Endothelial cell of umbilical vein (primary cell): ENCODE measurements around the gene PTH1R. TPM values are rescaled to one million over a fixed set of nuclear protein-coding genes. Genes with fewer than 3 reads are reported as not detected.

Source experiments
- BruUV-seq: library from RNA; stranded (reverse); fragments of 400-500 nt; replicated peaks from 2 replicates; lab custom pipeline; 2021; lab: Mats Ljungman, UMichigan
- CTCF ChIA-PET: fragments of 300-600, 350-600 bp; sonication (Branson Sonifier 250); formaldehyde crosslinking; loops from one replicate; lab custom pipeline; 2021; ENCODE audit warnings: antibody characterized with exemption, inconsistent platforms; lab: Charles Lee
- POLR2A ChIA-PET: fragments of 300-600, 350-600 bp; sonication (Branson Sonifier 250); formaldehyde crosslinking; loops from one replicate; lab custom pipeline; 2021; ENCODE audit warnings: antibody characterized with exemption, inconsistent platforms; lab: Charles Lee
- DNase-seq: peaks from one replicate; pipeline ENCODE4 v3.0.0-alpha.2; 2011; ENCODE audit warnings: low read depth, low spot score
- FAIRE-seq: peaks from 2 replicates; lab custom pipeline; 2011; peaks lifted over from hg19 to GRCh38; lab: Jason Lieb, UNC
- H2AFZ ChIP-seq: 2 replicates; pipeline ENCODE4 v1.6.0; 2012; ENCODE audit warnings: low read depth, low read length, control low read depth, inconsistent platforms
- H3K27ac ChIP-seq: 2 replicates; pipeline ENCODE4 v1.5.1; 2011; ENCODE audit warnings: low read depth, mild to moderate bottlenecking, control low read depth, low read length, moderate library complexity; ENCODE audit not compliant: insufficient read depth
- H3K27me3 ChIP-seq, 2 experiments: 2 replicates each; pipeline versions ENCODE4 v1.6.0 to v1.6.1; 2011; ENCODE audit warnings: low read length in 2 of 2, mixed read lengths in 1 of 2; ENCODE audit not compliant: control insufficient read depth in 2 of 2, insufficient read depth in 2 of 2
- H3K36me3 ChIP-seq, 2 experiments: 2 replicates in 1 of 2; 3 replicates in 1 of 2; pipeline ENCODE4 v1.5.1; 2011; ENCODE audit warnings: low read length in 2 of 2, mild to moderate bottlenecking in 1 of 2, moderate library complexity in 1 of 2; ENCODE audit not compliant: control insufficient read depth in 2 of 2, insufficient read depth in 2 of 2; ENCODE audit errors: extremely low read depth in 1 of 2
- H3K4me1 ChIP-seq: 3 replicates; pipeline ENCODE4 v1.5.1; 2011; ENCODE audit warnings: mild to moderate bottlenecking, low read length; ENCODE audit not compliant: control insufficient read depth, insufficient read depth; ENCODE audit errors: extremely low read depth
- H3K4me2 ChIP-seq: 2 replicates; pipeline ENCODE4 v1.6.1; 2011; ENCODE audit warnings: low read length, control low read depth, mixed read lengths; ENCODE audit not compliant: insufficient read depth
- H3K4me3 ChIP-seq, 3 experiments: fragments of 200-600 bp in 1 of 3; sonication (generic), shearing (Covaris generic) in 1 of 3; replicated peaks in 1 of 3; 2 replicates each; pipeline ENCODE4 v1.5.1; 2011 to 2016; ENCODE audit warnings: control low read depth in 3 of 3, low read length in 3 of 3, mild to moderate bottlenecking in 2 of 3, inconsistent platforms in 1 of 3, low read depth in 1 of 3, moderate library complexity in 1 of 3; ENCODE audit not compliant: insufficient read depth in 1 of 3
- H3K79me2 ChIP-seq: 2 replicates; pipeline ENCODE4 v1.6.0; 2012; ENCODE audit warnings: low read length, inconsistent platforms; ENCODE audit not compliant: control insufficient read depth, insufficient read depth
- H3K9ac ChIP-seq: replicated peaks from 2 replicates; pipeline ENCODE3; 2011; ENCODE audit warnings: low read length, control low read depth; ENCODE audit not compliant: insufficient read depth; ENCODE audit errors: extremely low read depth
- H3K9me1 ChIP-seq: replicated peaks from 3 replicates; pipeline ENCODE4 v1.6.0; 2011; ENCODE audit warnings: mild to moderate bottlenecking, low read length; ENCODE audit not compliant: control insufficient read depth, insufficient read depth; ENCODE audit errors: extremely low read depth
- H3K9me3 ChIP-seq: replicated peaks from 2 replicates; pipeline ENCODE4 v1.5.1; 2012; ENCODE audit warnings: low read length, inconsistent platforms; ENCODE audit not compliant: control insufficient read depth, insufficient read depth
- H4K20me1 ChIP-seq: replicated peaks from 2 replicates; pipeline ENCODE3; 2011; ENCODE audit warnings: mild to moderate bottlenecking, low read length; ENCODE audit not compliant: control insufficient read depth, insufficient read depth; ENCODE audit errors: extremely low read depth
- CTCF ChIP-seq, 2 donors: IDR thresholded peaks; 1 replicate in 1 of 2; 2 replicates in 1 of 2; pipeline ENCODE4 v1.5.1; 2011; ENCODE audit warnings: low read length in 2 of 2, mild to moderate bottlenecking in 2 of 2, moderate library complexity in 2 of 2, control low read depth in 1 of 2, inconsistent platforms in 1 of 2, low read depth in 1 of 2; ENCODE audit not compliant: insufficient read depth in 1 of 2; ENCODE audit errors: extremely low read depth in 1 of 2
- EZH2 ChIP-seq: IDR thresholded peaks from 2 replicates; pipeline ENCODE4 v1.6.1; 2012; ENCODE audit warnings: borderline replicate concordance, low read depth, mild to moderate bottlenecking, moderate library complexity, low read length, inconsistent platforms; ENCODE audit not compliant: severe bottlenecking
- FOS ChIP-seq: IDR thresholded peaks from 2 replicates; pipeline ENCODE4 v1.6.1; 2011; ENCODE audit warnings: mild to moderate bottlenecking, low read length, moderate library complexity, borderline replicate concordance; ENCODE audit not compliant: insufficient read depth
- GATA2 ChIP-seq: IDR thresholded peaks from 2 replicates; pipeline ENCODE4 v1.7.0; 2011; ENCODE audit warnings: low read depth, mild to moderate bottlenecking, moderate library complexity, mixed read lengths, low read length; ENCODE audit not compliant: insufficient read length, insufficient read depth
- JUN ChIP-seq: IDR thresholded peaks from 2 replicates; pipeline ENCODE4 v1.6.1; 2011; ENCODE audit warnings: borderline replicate concordance, low read depth; ENCODE audit not compliant: insufficient read length, insufficient read depth
- MAX ChIP-seq: IDR thresholded peaks from 2 replicates; pipeline ENCODE4 v1.6.1; 2011; ENCODE audit not compliant: insufficient read depth, insufficient read length
- POLR2AphosphoS5 ChIP-seq: IDR thresholded peaks from 2 replicates; pipeline ENCODE4 v1.6.1; 2012; ENCODE audit warnings: low read depth, mild to moderate bottlenecking, control low read depth, low read length, moderate library complexity; ENCODE audit not compliant: insufficient read depth
- dilution Hi-C: fragments of 300-500 bp; cut with MboI; formaldehyde crosslinking; loops from one replicate; pipeline ENCODE4 v1.15.0; 2019; ENCODE audit warnings: low sequenced_read_pairs; ENCODE audit not compliant: extremely low pct_ligation_motif_present
- intact Hi-C: fragments of 100-400 bp; cut with micrococcal nuclease; formaldehyde crosslinking; loops from one replicate; pipeline ENCODE4 v1.10.0; 2022
- polyA plus RNA-seq, 4 experiments: library from polyadenylated mRNA; depleted of rRNA in 3 of 4; stranded (reverse) in 3 of 4; unstranded in 1 of 4; fragments of >200 nt; gene quantifications; 2 replicates each; pipeline versions ENCODE4 v1.2.1 to v1.2.3, GENCODE V29; 2011 to 2012; ENCODE audit warnings: missing spikeins in 1 of 4
- total RNA-seq: library from RNA; stranded (reverse); gene quantifications from 2 replicates; pipeline ENCODE4 v1.2.3, GENCODE V29; 2021

The PTH1R gene
- total and polyA plus RNA-seq, 2 donors (not counting 3 experiments of a cell fraction or from before 2014, with no cell fraction given), result 0.08 to 0.46 TPM

GRCh38 chr3:46947546-46947901, 70.0 kb downstream of the PTH1R start:
- DNase-seq, result no peak
- intact Hi-C loops, result loop anchor here (1.0 kb wide), 2 partner anchors 13 to 32 kb away; partner anchors contain the start of gene NBEAL2

More at GRCh38 chr3:46947546-46947901, 70.0 kb downstream of the PTH1R start:
- Histone ChIP-seq H3K79me2 (peaks cover 88% of the 10 kb centered on the region), H3K9me1 (no peaks in the 10 kb centered on the region), H3K4me2 (peak overlapping the region; percentile 18), H3K4me3 (no peak overlapping the region), H3K4me1 (peaks cover 77% of the 10 kb centered on the region), H3K27ac (peak overlapping the region; percentile 39), H3K9me3 (no peaks in the 10 kb centered on the region), H3K27me3 (no peaks in the 10 kb centered on the region), H4K20me1 (no peaks in the 10 kb centered on the region), H2AFZ (no peak overlapping the region), H3K9ac (no peak overlapping the region), H3K36me3 (no peaks in the 10 kb centered on the region)
- ChIA-PET POLR2A (interaction anchor here (0.7 to 2.0 kb wide), 3 partner anchors 12 to 32 kb away, joined by 3 to 9 read pairs (median 7); partner anchors contain the start of gene NBEAL2), CTCF (interaction anchor here (0.9 to 3.0 kb wide), 7 partner anchors 12 to 38 kb away, joined by 3 to 29 read pairs (median 3); partner anchors contain the start of gene CCDC12)
- TF ChIP-seq GATA2, result no peak
- no peak for TF ChIP-seq JUN
- no peak for TF ChIP-seq EZH2
- TF ChIP-seq POLR2AphosphoS5, result peak; percentile 3
- TF ChIP-seq FOS, result no peak
- no peak for TF ChIP-seq MAX
- TF ChIP-seq CTCF (IDR thresholded peaks at IDR 0.05; ENCODE audit: extremely low read depth in 1 of 2, insufficient read depth in 1 of 2, low read depth in 1 of 2, low read length in 2 of 2), result no peak
- no peak for FAIRE-seq
- dilution Hi-C loops, result no loop called here
- no TSS peak for BruUV-seq
